SK-N-SH (cell line): Measurements from ENCODE around the gene ST6GALNAC3.

Source experiments
- CHD2 ChIP-seq: fragments of 150-350 bp; IDR thresholded peaks from 2 replicates; pipeline ENCODE4 v1.6.1; 2018; ENCODE audit warnings: low read length; ENCODE audit not compliant: partially characterized antibody
- EP300 ChIP-seq, 2 experiments: IDR thresholded peaks; 2 replicates each; pipeline versions ENCODE4 v1.4.0 to v1.6.1; 2012; ENCODE audit warnings: borderline replicate concordance in 1 of 2, low read depth in 1 of 2, low read length in 1 of 2
- EZH2phosphoT487 ChIP-seq: fragments of 200-600 bp; sonication (generic); IDR thresholded peaks from 2 replicates; pipeline ENCODE4 v1.6.1; 2017; ENCODE audit warnings: low read depth, mixed run types, mild to moderate bottlenecking, antibody characterized with exemption, moderate library complexity, borderline replicate concordance
- NFIC ChIP-seq: IDR thresholded peaks from 2 replicates; pipeline ENCODE4 v1.4.0; 2012; ENCODE audit warnings: borderline replicate concordance
- SMC3 ChIP-seq: IDR thresholded peaks from 2 replicates; pipeline ENCODE4 v1.6.1; 2012; ENCODE audit warnings: low read depth, low read length, improper control_type of control experiment
- TCF12 ChIP-seq: IDR thresholded peaks from 2 replicates; pipeline ENCODE4 v1.4.0; 2012
- TF ChIP-seq, protein P1 (sequence below): IDR thresholded peaks from 2 replicates; pipeline ENCODE4 v1.4.0; 2012; ENCODE audit warnings: low read depth, borderline replicate concordance
- TF ChIP-seq, protein P2 (sequence below): fragments of 200-600 bp; sonication (generic); IDR thresholded peaks from 2 replicates; pipeline ENCODE4 v1.6.1; 2017; ENCODE audit warnings: antibody characterized with exemption, mild to moderate bottlenecking, moderate library complexity
- TF ChIP-seq, protein P3 (sequence below): IDR thresholded peaks from 2 replicates; pipeline ENCODE4 v1.4.0; 2012; ENCODE audit warnings: low read depth

DNA sequence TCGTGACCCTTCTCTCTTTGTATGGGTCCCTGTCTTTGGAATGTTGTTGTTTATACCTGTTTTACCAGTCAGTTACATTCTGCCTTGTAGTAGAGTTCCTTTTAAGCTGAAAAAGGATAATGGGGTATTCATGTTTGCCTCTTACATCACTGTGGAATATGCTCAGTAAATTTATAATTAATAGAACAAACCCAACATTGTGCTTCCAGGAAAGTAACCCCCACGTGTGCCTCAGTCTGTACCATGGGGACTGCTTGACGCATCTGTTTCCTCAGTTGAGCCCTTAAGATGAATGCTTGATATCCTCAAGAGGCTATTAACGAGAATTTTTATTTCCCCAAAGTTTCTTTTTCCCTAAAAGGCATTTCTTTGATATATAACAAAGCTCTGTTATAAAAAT lies 73.4 kb downstream of the ST6GALNAC3 start:
- TF ChIP-seq, protein P1, sequence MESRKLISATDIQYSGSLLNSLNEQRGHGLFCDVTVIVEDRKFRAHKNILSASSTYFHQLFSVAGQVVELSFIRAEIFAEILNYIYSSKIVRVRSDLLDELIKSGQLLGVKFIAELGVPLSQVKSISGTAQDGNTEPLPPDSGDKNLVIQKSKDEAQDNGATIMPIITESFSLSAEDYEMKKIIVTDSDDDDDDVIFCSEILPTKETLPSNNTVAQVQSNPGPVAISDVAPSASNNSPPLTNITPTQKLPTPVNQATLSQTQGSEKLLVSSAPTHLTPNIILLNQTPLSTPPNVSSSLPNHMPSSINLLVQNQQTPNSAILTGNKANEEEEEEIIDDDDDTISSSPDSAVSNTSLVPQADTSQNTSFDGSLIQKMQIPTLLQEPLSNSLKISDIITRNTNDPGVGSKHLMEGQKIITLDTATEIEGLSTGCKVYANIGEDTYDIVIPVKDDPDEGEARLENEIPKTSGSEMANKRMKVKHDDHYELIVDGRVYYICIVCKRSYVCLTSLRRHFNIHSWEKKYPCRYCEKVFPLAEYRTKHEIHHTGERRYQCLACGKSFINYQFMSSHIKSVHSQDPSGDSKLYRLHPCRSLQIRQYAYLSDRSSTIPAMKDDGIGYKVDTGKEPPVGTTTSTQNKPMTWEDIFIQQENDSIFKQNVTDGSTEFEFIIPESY = no peak
- TF ChIP-seq, protein P2, sequence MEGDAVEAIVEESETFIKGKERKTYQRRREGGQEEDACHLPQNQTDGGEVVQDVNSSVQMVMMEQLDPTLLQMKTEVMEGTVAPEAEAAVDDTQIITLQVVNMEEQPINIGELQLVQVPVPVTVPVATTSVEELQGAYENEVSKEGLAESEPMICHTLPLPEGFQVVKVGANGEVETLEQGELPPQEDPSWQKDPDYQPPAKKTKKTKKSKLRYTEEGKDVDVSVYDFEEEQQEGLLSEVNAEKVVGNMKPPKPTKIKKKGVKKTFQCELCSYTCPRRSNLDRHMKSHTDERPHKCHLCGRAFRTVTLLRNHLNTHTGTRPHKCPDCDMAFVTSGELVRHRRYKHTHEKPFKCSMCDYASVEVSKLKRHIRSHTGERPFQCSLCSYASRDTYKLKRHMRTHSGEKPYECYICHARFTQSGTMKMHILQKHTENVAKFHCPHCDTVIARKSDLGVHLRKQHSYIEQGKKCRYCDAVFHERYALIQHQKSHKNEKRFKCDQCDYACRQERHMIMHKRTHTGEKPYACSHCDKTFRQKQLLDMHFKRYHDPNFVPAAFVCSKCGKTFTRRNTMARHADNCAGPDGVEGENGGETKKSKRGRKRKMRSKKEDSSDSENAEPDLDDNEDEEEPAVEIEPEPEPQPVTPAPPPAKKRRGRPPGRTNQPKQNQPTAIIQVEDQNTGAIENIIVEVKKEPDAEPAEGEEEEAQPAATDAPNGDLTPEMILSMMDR = no peak
- no peak for TF ChIP-seq CHD2
- TF ChIP-seq, protein P3, sequence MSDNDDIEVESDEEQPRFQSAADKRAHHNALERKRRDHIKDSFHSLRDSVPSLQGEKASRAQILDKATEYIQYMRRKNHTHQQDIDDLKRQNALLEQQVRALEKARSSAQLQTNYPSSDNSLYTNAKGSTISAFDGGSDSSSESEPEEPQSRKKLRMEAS = no peak
- TF ChIP-seq TCF12 = no peak
- TF ChIP-seq EP300 (IDR thresholded peaks at IDR 0.05; ENCODE audit: borderline replicate concordance in 1 of 2, low read depth in 1 of 2, low read length in 1 of 2) = no peak
- no peak for TF ChIP-seq NFIC
- TF ChIP-seq EZH2phosphoT487 = no peak
- TF ChIP-seq SMC3 = no peak
